WTC11 (cell line): ENCODE data around the gene ADAMTS12.

ENCODE experiments used
- ATF3 ChIP-seq: sonication (generic); formaldehyde crosslinking; conservative IDR thresholded peaks from 2 replicates; pipeline ENCODE4 v1.8.1; 2022; ENCODE audit warnings: mild to moderate bottlenecking, missing genetic modification reagents
- CREM ChIP-seq: sonication (generic); formaldehyde crosslinking; IDR thresholded peaks from 2 replicates; pipeline ENCODE4 v1.8.1; 2022; ENCODE audit warnings: mild to moderate bottlenecking, missing genetic modification reagents, moderate library complexity
- CTCF ChIP-seq: fragments of 200-600 bp; IDR thresholded peaks from 2 replicates; pipeline ENCODE4 v1.8.0; 2022; ENCODE audit warnings: antibody characterized with exemption
- IRF1 ChIP-seq: sonication (generic); formaldehyde crosslinking; IDR thresholded peaks from 2 replicates; pipeline ENCODE4 v1.8.0; 2023; ENCODE audit warnings: missing genetic modification reagents
- NFYB ChIP-seq: sonication (generic); formaldehyde crosslinking; conservative IDR thresholded peaks from 2 replicates; pipeline ENCODE4 v1.8.0; 2022; ENCODE audit warnings: low read depth, missing genetic modification reagents
- NR2C2 ChIP-seq: sonication (generic); formaldehyde crosslinking; IDR thresholded peaks from 2 replicates; pipeline ENCODE4 v1.8.0; 2022; ENCODE audit warnings: mild to moderate bottlenecking, missing genetic modification reagents
- PRDM15 ChIP-seq: sonication (generic); formaldehyde crosslinking; IDR thresholded peaks from 2 replicates; pipeline ENCODE4 v1.8.0; 2022; ENCODE audit warnings: missing genetic modification reagents
- RELA ChIP-seq: sonication (generic); formaldehyde crosslinking; IDR thresholded peaks from 2 replicates; pipeline ENCODE4 v1.8.1; 2022; ENCODE audit warnings: missing genetic modification reagents, mild to moderate bottlenecking, borderline replicate concordance

- TF ChIP-seq CTCF (no peak), NR2C2 (CRISPR knock-in tag) (no peak), IRF1 (CRISPR knock-in tag) (no peak), CREM (CRISPR knock-in tag) (no peak), RELA (CRISPR knock-in tag) (no peak), PRDM15 (CRISPR knock-in tag) (no peak), NFYB (CRISPR knock-in tag) (no peak), ATF3 (CRISPR knock-in tag) (no peak)
These were observed 390.5 kb downstream of the ADAMTS12 start for GRCh38 chr5:33501260-33501659.
